GM21529 (cell line): ENCODE data around the gene CYREN.
"Not testable (repeated sequence)": the region's sequence is repeated elsewhere in the genome, so short reads cannot be mapped to it uniquely, and the experiment has no call there.

ENCODE experiments used
- ATAC-seq: cut with Tn5 transposase; IDR thresholded peaks from one replicate; pipeline ENCODE4 v1.9.1; 2021; ENCODE audit not compliant: unreplicated experiment

The CYREN gene

DNA sequence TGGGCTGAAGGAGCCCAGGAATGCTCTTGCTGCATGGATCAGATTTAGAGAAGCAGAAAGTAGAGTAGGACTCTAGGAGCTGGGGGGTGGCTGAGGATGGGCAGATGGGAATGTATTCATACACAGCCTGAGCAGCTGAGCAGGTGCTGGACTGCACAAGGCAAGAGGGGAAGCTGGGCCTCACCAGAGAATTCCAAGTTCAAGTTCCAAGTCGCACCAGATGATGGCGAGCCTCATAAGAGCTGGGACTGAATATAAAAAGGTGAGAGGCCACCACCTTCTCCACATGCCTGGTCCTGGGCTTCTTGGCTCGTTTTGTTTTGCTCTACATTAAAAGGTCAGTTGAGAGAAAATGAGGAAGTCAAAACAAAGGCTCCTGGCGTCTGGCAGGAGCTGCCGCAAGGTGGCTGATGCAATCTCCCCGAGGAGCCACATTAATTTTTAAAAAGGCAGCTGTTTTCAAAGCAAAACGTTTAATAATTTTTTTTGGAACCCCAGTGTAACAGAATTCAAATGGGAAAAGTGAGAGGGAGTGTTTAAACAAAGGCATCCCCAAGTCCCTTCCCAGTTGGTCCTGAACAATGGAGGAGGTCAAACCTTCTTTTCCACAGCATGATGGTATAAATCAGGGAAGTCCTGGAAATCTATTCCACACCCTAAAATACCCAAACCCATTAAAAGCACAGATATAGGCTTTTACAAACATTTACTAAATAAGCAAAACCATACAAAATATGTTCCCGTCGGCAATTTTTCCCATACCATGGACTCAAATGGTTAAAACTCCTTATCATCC is 9.5 kb downstream of the CYREN start:
- ATAC-seq = no peak

DNA sequence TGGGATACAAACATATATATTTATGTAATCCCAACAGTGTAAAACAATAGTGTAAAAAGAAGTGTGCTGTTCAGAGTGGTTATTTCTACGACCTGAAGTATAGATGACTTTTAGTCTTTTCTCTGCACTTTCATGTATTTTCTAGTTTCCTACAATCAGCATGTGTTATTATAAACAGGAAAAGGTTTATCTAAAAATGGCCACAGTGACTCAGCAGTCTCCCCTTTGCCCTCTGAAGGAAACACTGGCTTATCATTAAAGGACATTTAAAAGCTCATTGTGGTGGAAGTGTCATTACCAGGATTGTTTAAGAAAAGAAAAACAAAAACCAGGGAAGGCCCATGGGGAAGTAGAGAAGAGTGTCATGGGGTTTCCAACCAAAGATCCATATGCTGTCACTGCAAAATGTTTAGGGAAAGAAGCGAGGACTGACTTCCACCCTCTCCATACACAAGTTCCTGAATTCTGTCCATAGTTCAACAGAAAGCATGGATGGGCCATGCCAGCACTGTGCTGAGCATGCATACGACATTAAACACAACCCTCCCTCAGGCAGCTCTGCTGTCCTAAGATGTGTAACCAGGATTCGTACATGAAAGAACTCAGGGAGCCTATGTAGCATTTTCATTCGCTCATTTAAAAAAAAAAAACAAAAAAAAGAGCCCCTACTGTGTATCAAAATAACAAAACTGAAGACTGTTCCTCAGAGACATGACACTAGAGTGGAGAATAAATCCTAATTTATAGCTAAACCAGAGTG is 10.2 kb downstream of the CYREN start:
- peak; percentile 58 for ATAC-seq

DNA sequence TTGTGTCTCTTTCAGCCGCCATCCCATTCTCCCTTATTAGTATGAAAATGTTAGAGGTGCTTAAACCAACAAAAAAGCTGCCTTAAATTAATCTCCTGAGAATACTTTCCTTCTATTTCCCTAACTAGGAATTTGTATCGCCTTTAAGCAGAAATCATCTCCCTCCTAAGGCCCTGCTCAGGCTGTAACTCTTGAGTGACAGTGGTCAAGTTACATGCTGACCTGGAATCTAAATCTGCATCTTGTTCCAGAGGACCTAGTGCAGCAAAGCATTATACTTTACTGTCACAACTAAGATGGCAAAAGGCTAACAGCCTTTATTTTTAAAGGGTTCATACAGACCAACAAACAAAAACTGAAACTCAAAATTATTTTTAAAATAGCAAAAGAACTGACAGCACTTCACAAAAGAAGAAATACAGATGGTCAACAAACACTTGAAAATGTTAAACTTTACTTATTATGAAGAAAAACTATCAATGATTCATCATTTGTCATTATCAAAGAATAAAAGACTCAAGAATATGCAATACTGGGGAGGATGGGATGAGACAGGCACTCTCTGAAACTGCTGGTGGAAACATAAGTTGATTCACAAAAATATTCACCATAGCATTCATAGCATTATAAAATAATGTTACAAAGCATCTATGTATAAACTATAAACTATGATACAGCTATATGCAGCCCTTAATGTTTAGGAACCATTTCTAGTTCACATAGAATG is 11.0 kb downstream of the CYREN start:
- peak; percentile 5 for ATAC-seq

DNA sequence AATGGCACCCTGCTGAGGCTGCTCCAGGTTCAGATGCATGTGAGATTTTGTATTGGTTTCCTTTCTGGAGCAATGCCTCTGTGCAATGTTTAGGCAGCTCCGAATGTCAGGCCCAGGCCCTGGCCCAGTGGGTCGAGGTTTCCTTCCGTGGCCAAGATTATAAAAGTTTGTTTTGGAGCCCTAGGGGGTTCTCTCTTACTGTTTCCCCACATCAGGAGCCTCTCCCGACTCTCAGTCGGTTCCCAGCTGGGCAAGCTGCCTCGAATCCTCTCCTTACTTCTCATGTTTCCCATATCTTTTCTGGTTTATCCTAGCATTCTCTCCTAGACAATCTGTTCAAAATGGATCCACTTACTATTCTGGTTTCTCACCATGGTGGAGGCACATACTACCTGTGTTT is 11.6 kb downstream of the CYREN start:
- ATAC-seq = no peak

DNA sequence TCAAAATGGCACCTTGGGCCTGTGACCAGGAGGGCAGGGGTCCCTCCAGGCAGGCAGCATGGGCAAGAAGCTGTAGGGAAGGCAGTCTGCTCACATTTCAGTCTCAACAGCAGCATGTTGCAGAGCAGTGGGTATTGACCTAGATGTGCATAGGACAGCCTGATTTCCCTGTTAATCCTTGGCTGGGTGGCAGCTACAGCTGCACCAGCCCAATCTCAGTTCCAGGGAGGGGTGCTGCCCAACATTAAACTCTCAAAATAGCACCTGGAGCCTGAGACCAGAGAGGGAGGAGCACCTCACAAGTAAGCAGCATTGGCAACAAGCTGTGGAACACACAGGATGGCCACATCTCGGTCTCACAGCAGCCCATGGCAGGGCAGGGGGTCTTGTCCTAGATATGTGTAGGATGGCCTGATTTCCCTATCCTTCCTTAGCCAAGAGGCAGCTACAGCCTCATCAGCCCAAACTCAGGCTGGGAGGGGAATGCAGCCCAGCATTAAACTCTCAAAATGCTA is 12.3 kb downstream of the CYREN start:
- ATAC-seq = no peak

DNA sequence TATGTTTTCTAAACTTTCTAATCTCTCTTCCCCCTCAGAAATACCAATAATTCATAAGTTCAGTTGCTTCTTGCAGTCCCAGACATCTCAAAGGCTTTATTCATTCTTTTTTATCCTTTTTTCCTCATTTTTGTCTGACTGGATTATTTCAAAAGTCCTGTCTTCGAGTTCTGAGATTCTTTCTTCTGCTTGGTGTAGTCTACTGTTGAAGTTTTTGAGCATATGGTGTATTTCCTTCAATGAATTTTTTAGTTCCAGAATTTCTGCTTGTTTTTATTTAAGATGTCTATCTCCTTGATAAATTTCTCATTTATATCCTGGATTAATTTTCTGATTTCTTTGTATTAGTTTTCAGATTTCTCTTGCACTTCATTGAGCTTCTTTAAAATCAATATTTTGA is 14.2 kb downstream of the CYREN start:
- ATAC-seq = no peak

DNA sequence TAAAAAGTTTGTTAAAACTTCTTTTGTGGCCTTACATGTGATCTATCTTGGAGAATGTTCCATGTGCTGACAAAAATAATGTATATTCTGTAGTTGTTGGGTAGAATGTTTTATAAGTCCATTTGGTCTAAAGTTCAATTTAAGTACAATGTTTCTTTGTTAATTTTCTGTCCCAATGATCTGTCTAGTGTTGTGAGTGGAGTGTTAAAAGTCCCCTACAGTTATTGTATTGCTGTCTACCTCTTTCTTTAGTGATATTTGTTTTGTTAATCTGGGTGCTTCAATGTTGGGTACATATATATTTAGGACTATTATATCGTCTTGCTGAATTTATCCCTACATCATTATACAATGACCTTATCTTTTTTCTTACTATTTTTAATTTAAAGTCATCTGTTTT is 15.8 kb downstream of the CYREN start:
- ATAC-seq = no peak

DNA sequence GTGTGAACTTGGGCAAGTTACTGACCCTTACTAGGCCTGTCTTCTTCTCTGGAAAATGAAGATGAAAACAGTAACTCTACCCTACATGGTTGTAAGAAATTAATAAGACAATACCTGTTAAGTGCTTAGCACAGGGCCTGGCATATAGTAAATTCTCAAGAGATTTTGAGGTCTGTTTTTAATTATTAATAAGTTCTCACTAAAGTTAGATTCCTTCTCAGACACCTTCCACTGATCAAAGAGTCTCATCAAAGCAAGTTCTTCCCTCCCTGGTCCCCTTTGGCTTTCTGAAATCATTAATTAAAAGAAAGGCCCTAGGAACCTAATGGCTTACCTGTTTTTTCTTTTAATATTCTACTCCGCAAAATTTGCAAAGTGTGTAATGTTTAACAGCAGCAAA is 18.1 kb downstream of the CYREN start:
- ATAC-seq = no peak

DNA sequence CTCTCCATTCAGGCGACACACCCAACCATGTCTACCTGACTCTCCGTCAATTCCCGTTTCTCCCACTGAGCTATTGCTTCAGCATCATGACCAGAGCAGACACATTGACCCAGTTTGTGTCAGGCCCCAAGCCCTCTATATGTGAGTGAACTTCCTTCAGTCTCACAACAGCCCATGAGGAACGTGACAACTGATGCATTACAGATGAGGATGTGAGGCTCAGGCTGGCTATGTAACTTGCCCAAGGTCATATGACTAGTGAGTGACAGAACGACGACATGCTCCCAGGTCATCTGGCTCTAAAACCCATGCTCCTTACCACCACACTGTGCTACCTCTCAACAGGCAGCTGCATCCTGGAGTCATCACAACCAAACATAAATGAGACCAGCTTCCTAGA is 19.0 kb downstream of the CYREN start:
- ATAC-seq = no peak

DNA sequence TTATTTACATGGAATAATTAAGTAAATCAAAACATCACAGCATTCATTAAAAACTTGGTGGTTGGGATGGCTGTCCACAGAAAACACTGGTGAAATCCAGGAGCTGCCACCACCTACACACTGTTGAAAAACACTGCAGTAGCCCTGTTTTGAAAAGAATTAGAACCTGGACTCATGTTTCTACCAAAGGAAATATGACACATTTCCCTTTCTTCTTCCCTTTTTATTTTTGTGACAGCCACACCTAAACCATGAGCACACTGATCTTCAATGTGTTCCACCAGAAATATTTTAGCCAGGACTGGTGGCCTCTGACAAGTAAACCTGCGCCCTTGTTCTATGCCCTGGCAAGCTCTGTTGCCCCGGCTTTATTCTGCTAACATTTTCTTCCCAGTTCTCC is 19.4 kb downstream of the CYREN start:
- ATAC-seq = no peak

DNA sequence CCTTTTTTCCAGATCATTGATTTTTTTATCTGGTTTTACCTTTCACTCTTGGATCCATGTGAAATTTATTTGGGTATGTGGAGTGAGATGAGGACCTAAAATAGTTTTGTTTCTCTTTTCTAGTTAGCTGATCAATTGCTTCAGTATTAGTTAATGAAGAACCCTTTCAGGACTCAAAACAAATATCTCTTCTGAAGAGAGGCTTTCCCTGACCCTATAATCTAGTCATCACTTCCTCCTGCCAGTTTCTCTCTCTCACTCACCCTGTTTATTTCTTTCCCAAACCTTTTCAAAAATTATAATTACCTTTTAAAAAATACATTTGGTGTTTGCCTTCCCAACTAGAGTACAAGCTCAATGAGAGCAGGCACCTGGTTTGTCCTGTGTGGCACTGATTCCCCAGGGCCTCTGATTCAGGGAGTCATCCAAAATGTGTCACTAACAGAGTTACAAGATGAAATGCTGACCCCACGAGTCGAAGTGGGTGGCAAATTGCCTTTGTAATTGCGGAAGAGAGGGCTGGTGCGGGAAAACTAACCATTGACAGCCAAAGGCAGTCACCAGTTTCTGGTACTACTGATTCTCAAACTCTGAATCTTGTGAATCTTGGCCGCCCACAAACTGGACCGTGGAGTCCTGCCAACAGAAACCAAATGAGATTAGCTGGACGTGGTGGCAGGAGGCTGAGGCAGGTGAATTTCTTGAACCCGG is 20.3 kb downstream of the CYREN start:
- ATAC-seq = no peak

DNA sequence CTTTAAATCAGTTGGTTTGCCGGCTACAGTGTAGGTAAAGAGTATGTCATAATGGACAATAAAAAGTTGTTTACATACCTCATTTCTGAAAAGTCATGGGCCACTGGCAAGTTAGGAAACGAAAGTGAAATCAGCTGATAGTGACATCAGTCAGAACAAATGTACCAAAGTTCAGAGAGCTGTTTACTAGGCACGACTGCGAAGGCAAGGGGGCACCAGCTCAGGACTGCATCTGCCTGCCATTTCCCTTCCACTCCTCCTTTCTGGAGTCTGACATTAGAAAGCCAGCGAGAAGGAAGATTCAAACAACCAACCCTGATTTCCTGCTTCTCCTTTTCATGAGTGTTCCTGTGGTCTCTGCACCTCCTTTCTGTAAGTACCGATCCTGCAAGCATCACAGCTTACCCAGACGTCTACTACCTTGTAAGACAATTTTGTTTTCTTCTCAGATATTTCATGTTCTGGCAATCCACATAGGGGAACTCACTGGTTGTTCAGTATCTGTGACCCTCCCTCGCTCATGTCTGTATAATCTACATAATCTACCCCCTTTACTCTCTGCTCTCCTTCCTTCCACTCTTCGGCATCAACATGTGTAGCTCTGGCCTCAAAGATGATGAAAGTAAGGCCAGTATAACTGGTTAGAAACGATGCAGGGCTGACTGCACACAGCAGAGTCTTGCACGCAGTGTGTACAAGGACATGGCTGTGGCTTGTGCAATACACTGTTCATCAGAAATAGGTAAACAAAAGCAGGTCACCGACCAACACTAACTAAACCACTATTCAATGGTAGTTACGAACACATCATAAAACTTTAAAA is 22.4 kb downstream of the CYREN start, which contains the start of gene TMEM140:
TMEM140 (plus strand) TSS at position 174 of the 823 bp plus-strand sequence. CDS start 16,370 bp downstream, outside the sequence.
- ATAC-seq = peak; percentile 77

DNA sequence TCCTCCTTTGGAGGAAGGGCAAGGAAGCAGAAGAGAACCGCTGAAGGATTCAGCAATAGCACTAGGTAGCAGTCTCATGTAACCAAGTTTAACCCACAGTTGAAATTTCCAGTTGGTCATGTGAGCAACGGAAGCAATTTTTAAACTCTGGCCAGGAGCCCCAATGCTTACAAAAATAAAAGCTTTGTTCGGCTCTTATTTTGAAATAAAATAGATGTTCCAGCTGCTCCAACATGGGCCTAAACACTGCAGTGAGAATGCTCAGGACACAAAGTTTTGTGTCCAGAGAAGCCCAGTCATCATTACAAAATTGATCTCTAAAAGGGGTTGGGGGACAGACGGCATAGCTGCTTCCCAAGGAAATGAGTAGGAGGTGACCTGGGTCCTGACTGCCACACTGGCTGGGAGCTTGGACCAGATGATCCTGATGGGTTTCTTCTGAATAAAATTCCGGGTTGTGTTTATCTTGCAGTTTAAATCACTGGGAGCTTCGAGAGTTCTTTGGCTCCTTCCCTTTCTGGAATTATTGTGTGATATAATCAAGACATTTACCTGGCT is 23.1 kb downstream of the CYREN start:
- ATAC-seq = no peak

DNA sequence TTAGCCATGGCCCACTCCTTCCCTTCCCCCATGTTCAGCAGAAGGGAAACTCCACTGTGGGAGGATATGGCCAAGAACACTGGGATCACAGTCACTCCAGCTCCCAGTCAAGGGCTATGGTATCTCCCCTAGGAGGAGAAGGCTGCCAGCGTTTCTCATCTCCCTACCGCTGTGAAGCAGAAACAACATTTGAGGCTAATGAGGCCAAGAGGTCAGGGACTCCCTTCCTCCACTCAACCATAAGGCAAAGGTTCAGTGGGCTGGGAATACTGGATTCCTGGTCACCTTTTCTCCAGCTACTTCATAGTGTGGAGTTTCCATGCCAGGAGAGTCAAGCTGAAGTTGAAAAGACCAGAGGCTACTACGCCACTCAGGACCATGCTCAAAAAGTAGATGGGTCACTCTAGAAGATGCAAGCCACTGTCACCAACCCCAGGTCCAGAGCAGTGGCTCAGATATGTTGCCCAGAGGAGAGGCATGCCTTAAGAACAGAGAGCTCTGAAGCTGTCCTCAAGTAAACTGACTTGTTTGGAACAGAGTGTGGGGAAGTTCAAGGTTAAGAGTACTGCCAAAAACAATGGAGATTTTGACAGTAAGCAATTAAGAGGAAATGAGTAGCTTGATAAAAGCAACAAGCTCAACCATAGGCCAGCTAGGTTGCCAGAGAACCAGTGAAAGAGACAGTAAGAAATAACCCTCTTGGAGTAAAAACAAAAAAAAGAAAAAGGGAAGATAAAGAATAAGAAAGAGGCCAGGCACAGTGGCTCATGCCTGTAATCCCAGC is 26.4 kb downstream of the CYREN start:
- no peak for ATAC-seq

DNA sequence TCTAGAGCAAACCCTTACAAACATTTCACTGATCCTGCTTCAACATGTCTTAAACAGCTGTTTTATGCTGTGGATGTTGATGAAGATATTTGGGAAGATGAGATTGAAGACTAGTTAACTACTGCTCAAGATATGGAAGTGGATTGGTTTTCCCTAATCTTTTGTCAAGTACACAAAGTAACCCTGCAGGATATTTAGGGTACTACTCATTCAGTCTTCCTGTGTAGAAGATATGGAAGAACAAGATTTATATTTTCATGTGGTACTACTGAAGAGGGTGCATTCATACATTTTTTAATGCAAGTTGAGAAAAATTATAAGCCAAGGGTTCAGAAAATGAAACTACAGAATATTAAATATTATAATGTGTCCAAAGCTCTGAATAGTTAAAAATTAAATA is 40.9 kb downstream of the CYREN start:
- ATAC-seq = no peak

DNA sequence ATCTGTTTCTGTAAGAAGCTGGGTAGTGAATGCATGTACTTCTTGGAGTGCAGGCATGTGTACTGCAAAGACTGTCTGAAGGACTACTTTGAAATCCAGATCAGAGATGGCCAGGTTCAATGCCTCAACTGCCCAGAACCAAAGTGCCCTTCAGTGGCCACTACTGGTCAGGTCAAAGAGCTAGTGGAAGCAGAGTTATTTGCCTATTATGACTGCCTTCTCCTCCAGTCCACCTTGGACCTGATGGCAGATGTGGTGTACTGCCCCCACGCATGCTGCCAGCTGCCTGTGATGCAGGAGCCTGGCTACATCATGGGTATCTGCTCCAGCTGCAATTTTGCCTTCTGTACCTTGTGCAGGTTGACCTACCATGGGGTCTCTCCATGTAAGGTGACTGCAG is 41.6 kb downstream of the CYREN start:
- no peak for ATAC-seq

DNA sequence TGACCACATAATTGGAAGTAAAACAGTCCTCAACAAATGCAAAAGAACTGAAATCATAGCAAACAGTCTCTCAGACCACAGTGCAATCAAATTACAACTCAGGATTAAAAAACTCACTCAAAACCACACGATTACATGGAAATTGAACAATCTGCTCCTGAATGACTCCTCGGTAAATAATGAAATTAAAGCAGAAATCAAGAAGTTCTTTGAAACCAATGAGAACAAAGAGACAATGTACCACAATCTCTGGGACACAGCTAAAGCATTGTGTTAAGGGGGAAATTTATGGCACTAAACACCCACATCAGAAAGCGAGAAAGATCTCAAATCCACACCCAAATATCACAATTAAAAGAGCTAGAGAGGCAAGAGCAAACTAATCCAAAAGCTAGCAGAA is 45.9 kb downstream of the CYREN start:
- not testable (repeated sequence) for ATAC-seq

DNA sequence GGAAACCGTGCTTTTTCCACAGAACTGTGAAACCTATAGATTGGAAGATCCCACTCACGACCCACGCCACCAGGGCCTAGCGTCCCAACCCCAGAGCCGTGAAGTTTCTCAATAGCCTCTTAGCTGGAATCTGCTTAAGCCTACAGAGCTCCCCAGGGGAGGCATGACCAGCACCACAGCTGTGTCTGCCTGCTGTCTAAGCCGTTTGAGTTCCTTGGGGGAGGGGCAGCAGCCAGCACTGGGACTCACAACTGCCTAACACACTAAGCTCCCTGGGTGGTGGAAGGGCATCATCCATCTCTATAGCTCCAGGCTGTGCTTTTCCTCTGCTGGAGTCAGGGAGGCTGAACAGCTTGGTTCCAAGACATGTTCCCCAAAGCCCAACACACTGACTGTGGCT is 48.6 kb downstream of the CYREN start:
- ATAC-seq = no peak

DNA sequence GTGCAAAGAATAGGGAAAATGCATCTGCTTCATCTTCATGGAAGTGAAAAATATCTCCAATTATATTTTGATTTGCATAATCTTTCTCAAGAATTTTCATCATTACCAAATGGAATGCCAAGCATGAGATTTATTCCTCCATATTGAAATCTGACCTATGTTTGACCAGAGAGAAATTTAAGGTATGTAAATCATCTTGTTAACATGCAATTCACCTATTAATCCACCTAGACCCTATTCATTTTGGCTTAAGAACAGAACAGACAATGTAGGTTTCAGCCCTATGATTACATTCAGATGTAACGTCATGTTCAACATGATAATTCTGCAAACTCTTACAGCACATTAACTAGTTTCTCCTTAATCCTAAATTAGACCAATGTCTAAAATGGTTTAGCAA is 53.4 kb downstream of the CYREN start:
- ATAC-seq = no peak
